K562 (cell line): ENCODE measurements around the gene ZNF195. TPM values are rescaled to one million over a fixed set of nuclear protein-coding genes. Genes with fewer than 3 reads are reported as not detected.

Source experiments
- CBX1 ChIP-seq: sonication (generic); IDR thresholded peaks from 2 replicates; pipeline ENCODE4 v1.6.1; 2016; ENCODE audit warnings: antibody characterized with exemption, low read depth, mild to moderate bottlenecking
- CHD2 ChIP-seq: IDR thresholded peaks from 2 replicates; pipeline ENCODE4 v1.6.1; 2011; ENCODE audit warnings: low read depth, low read length
- MCM5 ChIP-seq: fragments of 450-650 bp; IDR thresholded peaks from 2 replicates; pipeline ENCODE4 v1.6.1; 2016; ENCODE audit warnings: low read depth
- MED1 ChIP-seq: sonication (generic); formaldehyde crosslinking; IDR thresholded peaks from 2 replicates; pipeline ENCODE4 v1.8.1; 2023; ENCODE audit warnings: missing genetic modification reagents, borderline replicate concordance
- NFYB ChIP-seq: IDR thresholded peaks from 2 replicates; pipeline ENCODE4 v1.6.1; 2011; ENCODE audit warnings: mild to moderate bottlenecking, moderate library complexity; ENCODE audit not compliant: insufficient read length; ENCODE audit errors: extremely low read depth
- NR2C1 ChIP-seq, 2 experiments: fragments of 450-650 bp; IDR thresholded peaks; 2 replicates each; pipeline ENCODE4 v1.6.1; 2017; ENCODE audit warnings: mild to moderate bottlenecking in 2 of 2, antibody characterized with exemption in 1 of 2, inconsistent platforms in 1 of 2, missing compliant biosample characterization in 1 of 2, missing genetic modification characterization in 1 of 2
- PHTF2 ChIP-seq: fragments of 250-450 bp; sonication (Bioruptor Pico); IDR thresholded peaks from 2 replicates; pipeline ENCODE4 v1.5.0; 2021; ENCODE audit warnings: mild to moderate bottlenecking
- PML ChIP-seq: IDR thresholded peaks from 2 replicates; pipeline ENCODE4 v1.6.1; 2012; ENCODE audit warnings: low read length, inconsistent platforms
- POLR2B ChIP-seq: fragments of 450-650 bp; IDR thresholded peaks from 2 replicates; pipeline ENCODE4 v1.6.1; 2018; ENCODE audit warnings: low read depth; ENCODE audit not compliant: partially characterized antibody
- SAFB ChIP-seq: fragments of 200-400 bp; formaldehyde crosslinking; IDR thresholded peaks from 2 replicates; pipeline ENCODE4 v1.6.1; 2017; ENCODE audit warnings: low read depth, low read length, borderline replicate concordance
- SP2 ChIP-seq: IDR thresholded peaks from 2 replicates; pipeline ENCODE4 v1.6.1; 2011; ENCODE audit warnings: mild to moderate bottlenecking, low read depth, low read length, moderate library complexity; ENCODE audit not compliant: poor library complexity, severe bottlenecking; ENCODE audit errors: extremely low read depth
- SRF ChIP-seq, 2 experiments: fragments of 250-450, 450-650 bp in 1 of 2; sonication (Bioruptor Pico) in 1 of 2; sonication (generic) in 1 of 2; formaldehyde crosslinking; IDR thresholded peaks; 2 replicates each; pipeline versions ENCODE4 v1.5.0 to v1.5.1; 2020 to 2022; ENCODE audit warnings: mild to moderate bottlenecking in 1 of 2, missing genetic modification reagents in 1 of 2
- TAF15 ChIP-seq: fragments of 200-400 bp; formaldehyde crosslinking; IDR thresholded peaks from 2 replicates; pipeline ENCODE4 v1.6.1; 2017; ENCODE audit warnings: mild to moderate bottlenecking, low read depth, low read length, moderate library complexity
- TARDBP ChIP-seq: fragments of 450-650 bp; IDR thresholded peaks from 2 replicates; pipeline ENCODE4 v1.6.1; 2016
- ZNF165 ChIP-seq: fragments of 250-450 bp; sonication (Bioruptor Pico); IDR thresholded peaks from 2 replicates; pipeline ENCODE4 v1.4.0; 2020; ENCODE audit warnings: borderline replicate concordance
- ZNF224 ChIP-seq: sonication (generic); formaldehyde crosslinking; IDR thresholded peaks from 2 replicates; pipeline ENCODE4 v1.8.0; 2022; ENCODE audit warnings: mild to moderate bottlenecking, missing genetic modification reagents
- ZNF75A ChIP-seq: fragments of 450-650 bp; formaldehyde crosslinking; IDR thresholded peaks from 2 replicates; pipeline ENCODE4 v1.4.0; 2020; ENCODE audit warnings: mild to moderate bottlenecking
- polyA plus RNA-seq, 8 experiments: library from polyadenylated mRNA; depleted of rRNA in 4 of 8; stranded (reverse) in 5 of 8; unstranded in 3 of 8; fragments of >200 nt; fragmentation: Nextera tagmentation in 2 of 8; fragmentation: Illumina TruSeq in 1 of 8; extraction: Ambion mirVana in 2 of 8; extraction: Trizol in 1 of 8; gene quantifications; 2 replicates each; pipeline versions ENCODE4 v1.2.1 to v1.2.3, GENCODE V29; 2011 to 2014; ENCODE audit warnings: inconsistent platforms in 1 of 8, missing spikeins in 1 of 8
- total RNA-seq, 7 experiments: library from RNA; depleted of rRNA in 6 of 7; stranded (reverse); fragments of >200 nt in 6 of 7; fragmentation: Illumina TruSeq in 2 of 7; extraction: Trizol in 2 of 7; gene quantifications; 2 replicates each; pipeline versions ENCODE4 v1.2.1 to v1.2.3, GENCODE V29; 2011 to 2021; ENCODE audit warnings: low replicate concordance in 1 of 7
- TF ChIP-seq, protein P1 (sequence below): fragments of 250-450 bp; sonication (Bioruptor Pico); IDR thresholded peaks from 2 replicates; pipeline ENCODE4 v1.5.1; 2021; ENCODE audit warnings: mild to moderate bottlenecking
- TF ChIP-seq, protein P2 (sequence below), 2 experiments: IDR thresholded peaks; 2 replicates each; pipeline ENCODE4 v1.6.1; 2012; ENCODE audit warnings: improper control_type of control experiment in 2 of 2, low read depth in 2 of 2, low read length in 2 of 2, borderline replicate concordance in 1 of 2
- TF ChIP-seq, protein P3 (sequence below): sonication (generic); formaldehyde crosslinking; IDR thresholded peaks from 2 replicates; pipeline ENCODE4 v1.8.0; 2022; ENCODE audit warnings: mild to moderate bottlenecking, low read depth, missing genetic modification reagents
- TF ChIP-seq, protein P4 (sequence below), 2 experiments: fragments of 450-650 bp in 1 of 2; sonication (generic) in 1 of 2; formaldehyde crosslinking in 1 of 2; IDR thresholded peaks in 1 of 2; conservative IDR thresholded peaks in 1 of 2; 2 replicates each; pipeline versions ENCODE4 v1.6.1 to v1.8.1; 2016 to 2023; ENCODE audit warnings: mild to moderate bottlenecking in 2 of 2, moderate library complexity in 2 of 2, inconsistent platforms in 1 of 2, missing genetic modification reagents in 1 of 2
- TF ChIP-seq, protein P5 (sequence below): fragments of 450-650 bp; formaldehyde crosslinking; conservative IDR thresholded peaks from 2 replicates; pipeline ENCODE4 v1.4.0; 2022; ENCODE audit warnings: mild to moderate bottlenecking, missing genetic modification characterization

ZNF195 gene
- total and polyA plus RNA-seq, 9 of the 15 experiments (the other 6 are each of a cell fraction or from before 2014, with no cell fraction given): 42.1 to 75.5 (median 60.4) TPM

DNA sequence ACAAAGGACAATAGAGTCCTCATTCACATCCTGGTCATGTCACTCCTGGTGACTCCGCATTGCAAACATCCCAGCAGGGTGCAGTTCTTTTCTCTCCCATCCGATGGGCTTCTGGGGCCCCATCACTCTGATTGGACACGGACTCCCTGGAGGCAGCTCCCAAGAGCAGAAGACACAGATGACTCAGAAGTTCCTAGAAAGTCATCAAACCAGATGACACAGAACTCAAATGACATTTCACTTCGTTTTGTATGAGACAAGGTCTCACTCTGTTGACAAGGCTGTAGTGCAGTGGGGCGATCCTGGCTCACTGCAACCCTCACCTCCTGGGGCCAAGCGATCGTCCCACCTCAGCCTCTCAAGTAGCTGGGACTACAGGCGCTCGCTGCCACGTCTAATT, 33.2 kb downstream of the ZNF195 start (continued):
- TF ChIP-seq MCM5: no peak
- TF ChIP-seq, protein P1, sequence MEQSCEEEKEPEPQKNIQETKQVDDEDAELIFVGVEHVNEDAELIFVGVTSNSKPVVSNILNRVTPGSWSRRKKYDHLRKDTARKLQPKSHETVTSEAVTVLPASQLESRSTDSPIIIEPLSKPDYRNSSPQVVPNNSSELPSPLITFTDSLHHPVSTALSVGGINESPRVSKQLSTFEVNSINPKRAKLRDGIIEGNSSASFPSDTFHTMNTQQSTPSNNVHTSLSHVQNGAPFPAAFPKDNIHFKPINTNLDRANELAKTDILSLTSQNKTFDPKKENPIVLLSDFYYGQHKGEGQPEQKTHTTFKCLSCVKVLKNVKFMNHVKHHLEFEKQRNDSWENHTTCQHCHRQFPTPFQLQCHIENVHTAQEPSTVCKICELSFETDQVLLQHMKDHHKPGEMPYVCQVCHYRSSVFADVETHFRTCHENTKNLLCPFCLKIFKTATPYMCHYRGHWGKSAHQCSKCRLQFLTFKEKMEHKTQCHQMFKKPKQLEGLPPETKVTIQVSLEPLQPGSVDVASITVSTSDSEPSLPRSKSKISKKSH: no peak
- TF ChIP-seq ZNF224 (CRISPR knock-in tag): no peak
- TF ChIP-seq NFYB: peak; percentile 65
- TF ChIP-seq SAFB: no peak
- TF ChIP-seq TAF15: no peak
- TF ChIP-seq, protein P2, sequence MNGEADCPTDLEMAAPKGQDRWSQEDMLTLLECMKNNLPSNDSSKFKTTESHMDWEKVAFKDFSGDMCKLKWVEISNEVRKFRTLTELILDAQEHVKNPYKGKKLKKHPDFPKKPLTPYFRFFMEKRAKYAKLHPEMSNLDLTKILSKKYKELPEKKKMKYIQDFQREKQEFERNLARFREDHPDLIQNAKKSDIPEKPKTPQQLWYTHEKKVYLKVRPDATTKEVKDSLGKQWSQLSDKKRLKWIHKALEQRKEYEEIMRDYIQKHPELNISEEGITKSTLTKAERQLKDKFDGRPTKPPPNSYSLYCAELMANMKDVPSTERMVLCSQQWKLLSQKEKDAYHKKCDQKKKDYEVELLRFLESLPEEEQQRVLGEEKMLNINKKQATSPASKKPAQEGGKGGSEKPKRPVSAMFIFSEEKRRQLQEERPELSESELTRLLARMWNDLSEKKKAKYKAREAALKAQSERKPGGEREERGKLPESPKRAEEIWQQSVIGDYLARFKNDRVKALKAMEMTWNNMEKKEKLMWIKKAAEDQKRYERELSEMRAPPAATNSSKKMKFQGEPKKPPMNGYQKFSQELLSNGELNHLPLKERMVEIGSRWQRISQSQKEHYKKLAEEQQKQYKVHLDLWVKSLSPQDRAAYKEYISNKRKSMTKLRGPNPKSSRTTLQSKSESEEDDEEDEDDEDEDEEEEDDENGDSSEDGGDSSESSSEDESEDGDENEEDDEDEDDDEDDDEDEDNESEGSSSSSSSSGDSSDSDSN (IDR thresholded peaks at IDR 0.05; ENCODE audit: borderline replicate concordance in 1 of 2, low read depth in 2 of 2, low read length in 2 of 2): no peak
- no peak for TF ChIP-seq CHD2
- no peak for TF ChIP-seq CBX1
- TF ChIP-seq, protein P3, sequence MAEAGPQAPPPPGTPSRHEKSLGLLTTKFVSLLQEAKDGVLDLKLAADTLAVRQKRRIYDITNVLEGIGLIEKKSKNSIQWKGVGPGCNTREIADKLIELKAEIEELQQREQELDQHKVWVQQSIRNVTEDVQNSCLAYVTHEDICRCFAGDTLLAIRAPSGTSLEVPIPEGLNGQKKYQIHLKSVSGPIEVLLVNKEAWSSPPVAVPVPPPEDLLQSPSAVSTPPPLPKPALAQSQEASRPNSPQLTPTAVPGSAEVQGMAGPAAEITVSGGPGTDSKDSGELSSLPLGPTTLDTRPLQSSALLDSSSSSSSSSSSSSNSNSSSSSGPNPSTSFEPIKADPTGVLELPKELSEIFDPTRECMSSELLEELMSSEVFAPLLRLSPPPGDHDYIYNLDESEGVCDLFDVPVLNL (CRISPR knock-in tag): no peak
- no peak for TF ChIP-seq TARDBP
- TF ChIP-seq ZNF75A: no peak
- no peak for TF ChIP-seq NR2C1 (IDR thresholded peaks at IDR 0.05)
- no peak for TF ChIP-seq NR2C1 (tag; IDR thresholded peaks at IDR 0.05)
- TF ChIP-seq, protein P4, sequence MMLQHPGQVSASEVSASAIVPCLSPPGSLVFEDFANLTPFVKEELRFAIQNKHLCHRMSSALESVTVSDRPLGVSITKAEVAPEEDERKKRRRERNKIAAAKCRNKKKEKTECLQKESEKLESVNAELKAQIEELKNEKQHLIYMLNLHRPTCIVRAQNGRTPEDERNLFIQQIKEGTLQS (IDR thresholded peaks at IDR 0.05): peak; percentile 92
- TF ChIP-seq, protein P4 (CRISPR knock-in tag; conservative IDR thresholded peaks at IDR 0.05): no peak
- no peak for TF ChIP-seq PML
- no peak for TF ChIP-seq ZNF165 (CRISPR knock-in tag)
- TF ChIP-seq PHTF2 (CRISPR knock-in tag): no peak
- no peak for TF ChIP-seq POLR2B
- no peak for TF ChIP-seq SP2
- TF ChIP-seq, protein P5, sequence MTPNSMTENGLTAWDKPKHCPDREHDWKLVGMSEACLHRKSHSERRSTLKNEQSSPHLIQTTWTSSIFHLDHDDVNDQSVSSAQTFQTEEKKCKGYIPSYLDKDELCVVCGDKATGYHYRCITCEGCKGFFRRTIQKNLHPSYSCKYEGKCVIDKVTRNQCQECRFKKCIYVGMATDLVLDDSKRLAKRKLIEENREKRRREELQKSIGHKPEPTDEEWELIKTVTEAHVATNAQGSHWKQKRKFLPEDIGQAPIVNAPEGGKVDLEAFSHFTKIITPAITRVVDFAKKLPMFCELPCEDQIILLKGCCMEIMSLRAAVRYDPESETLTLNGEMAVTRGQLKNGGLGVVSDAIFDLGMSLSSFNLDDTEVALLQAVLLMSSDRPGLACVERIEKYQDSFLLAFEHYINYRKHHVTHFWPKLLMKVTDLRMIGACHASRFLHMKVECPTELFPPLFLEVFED (CRISPR knock-in tag): no peak
- no peak for TF ChIP-seq SRF (CRISPR knock-in tag; IDR thresholded peaks at IDR 0.05)
- TF ChIP-seq MED1 (CRISPR knock-in tag): no peak
